ENCODE measurements around the gene CHST15.
A peak's percentile ranks its signal among the peaks of the same experiment; 100 is the strongest.
"Not testable (repeated sequence)": the region's sequence is repeated elsewhere in the genome, so short reads cannot be mapped to it uniquely, and the experiment has no call there.

The CHST15 gene

DNA sequence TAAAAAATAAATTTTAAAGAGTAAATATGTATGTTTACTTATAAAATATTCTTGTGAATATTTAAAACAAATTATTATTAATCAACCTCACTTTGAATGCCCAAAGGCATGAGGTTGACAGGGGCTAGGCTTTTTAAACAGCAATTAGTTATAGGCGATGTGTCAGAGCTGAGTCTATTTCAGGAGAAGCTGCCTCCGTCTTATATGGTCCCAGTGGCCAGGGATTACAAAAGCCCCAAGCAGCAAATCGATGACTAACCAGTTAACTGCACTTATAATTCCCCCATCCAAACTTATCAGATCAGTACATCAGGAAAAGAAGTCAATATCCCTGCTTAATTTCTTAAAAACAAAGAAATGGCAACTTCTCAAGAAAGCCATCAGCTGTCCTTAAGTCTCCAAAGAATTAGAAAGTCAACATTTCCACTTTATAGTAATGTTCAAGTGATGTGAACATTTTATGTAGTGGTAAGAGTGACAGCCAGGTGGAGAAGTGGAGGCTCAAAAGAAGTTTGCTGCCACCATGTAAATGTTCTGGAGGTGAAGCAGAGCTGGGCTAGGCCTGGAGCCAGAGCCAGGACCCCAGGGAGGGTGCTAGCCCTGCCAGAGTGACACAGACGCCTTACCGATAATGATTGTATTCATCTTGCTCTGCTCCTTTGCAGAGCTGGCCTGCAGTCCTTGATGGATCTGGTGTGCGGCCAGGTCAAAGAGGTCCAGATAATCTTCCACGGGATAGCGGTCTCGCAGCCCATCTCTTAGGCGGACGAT is 51.5 kb downstream of the CHST15 start:
- DNase-seq (no peak), ATAC-seq (replicated peaks) (no peak)
- Mint-ChIP-seq H3K4me1 (peaks cover 33 to 51% of the 10 kb centered on the region in 2 donors), H3K27ac (no peak overlapping the region), H3K4me3 (no peak overlapping the region), H3K9me3 (peaks cover 0 to 6% of the 10 kb centered on the region in 2 donors), H3K27me3 (peaks cover 0 to 6% of the 10 kb centered on the region in 2 donors), H3K36me3 (peaks cover 17 to 46% of the 10 kb centered on the region in 2 donors)

DNA sequence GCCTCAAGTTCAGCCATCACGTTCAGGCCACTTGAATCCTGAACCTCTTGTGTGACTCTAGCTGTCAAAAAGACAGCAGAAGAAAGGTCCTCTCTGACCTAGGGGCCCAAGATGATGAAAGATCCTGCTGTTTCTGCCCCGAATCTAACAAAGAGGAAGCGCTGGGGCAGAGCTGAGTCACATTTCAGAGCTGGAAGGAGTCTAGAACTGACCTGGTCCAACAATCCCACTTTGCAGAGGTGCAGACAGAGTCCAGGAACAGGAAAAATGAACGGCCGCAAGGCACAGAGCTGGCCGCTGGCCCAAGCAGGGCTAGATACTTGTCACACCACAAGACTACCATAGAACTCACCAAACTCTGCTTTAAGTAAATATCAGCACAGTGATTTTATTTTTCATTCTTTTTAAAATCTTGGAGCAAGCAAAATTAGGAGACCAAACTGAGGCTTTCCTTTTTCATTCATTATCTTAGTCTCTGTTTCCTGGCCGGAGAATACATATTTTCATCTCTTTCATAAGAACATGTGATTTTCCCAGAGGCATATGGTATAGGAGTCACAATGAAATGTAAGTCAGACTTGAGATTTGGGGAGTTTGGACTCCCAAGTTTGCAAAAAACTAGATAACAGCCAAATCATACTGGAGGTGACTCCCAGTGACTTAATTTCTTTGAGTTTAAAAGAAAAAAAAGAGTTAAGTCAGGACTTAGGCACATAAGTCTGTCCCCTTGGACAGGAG is 52.8 kb downstream of the CHST15 start:
- H3K27ac Mint-ChIP-seq = no peak overlapping the region
- ATAC-seq (replicated peaks) (no peak), DNase-seq (no peak)
- no peak overlapping the region for H3K4me3 Mint-ChIP-seq
- peaks cover 3 to 4% of the 10 kb centered on the region in 2 donors for H3K9me3 Mint-ChIP-seq
- peaks cover 16 to 44% of the 10 kb centered on the region in 2 donors for H3K36me3 Mint-ChIP-seq
- H3K27me3 Mint-ChIP-seq = no peaks in the 10 kb centered on the region
- H3K4me1 Mint-ChIP-seq = peaks cover 36 to 51% of the 10 kb centered on the region in 2 donors

GRCh38 chr10:124039483-124040013 is 53.9 kb downstream of the CHST15 start:
- DNase-seq (no peak), ATAC-seq (replicated peaks) (no peak)
- Mint-ChIP-seq H3K27ac (peak overlapping the region; percentile 25), H3K9me3 (peaks cover 3 to 4% of the 10 kb centered on the region in 2 donors), H3K4me3 (no peak overlapping the region), H3K27me3 (no peaks in the 10 kb centered on the region), H3K36me3 (peaks cover 16 to 37% of the 10 kb centered on the region in 2 donors), H3K4me1 (peaks cover 33 to 50% of the 10 kb centered on the region in 2 donors)

GRCh38 chr10:124037784-124038183 is 55.6 kb downstream of the CHST15 start:
- H3K9me3 Mint-ChIP-seq = peaks cover 2 to 4% of the 10 kb centered on the region in 2 donors
- ATAC-seq (replicated peaks) (no peak), DNase-seq (no peak)
- H3K4me3 Mint-ChIP-seq = no peak overlapping the region
- H3K36me3 Mint-ChIP-seq = peaks cover 11 to 30% of the 10 kb centered on the region in 2 donors
- H3K4me1 Mint-ChIP-seq = peaks cover 26 to 44% of the 10 kb centered on the region in 2 donors
- H3K27me3 Mint-ChIP-seq = no peaks in the 10 kb centered on the region
- H3K27ac Mint-ChIP-seq = no peak overlapping the region

DNA sequence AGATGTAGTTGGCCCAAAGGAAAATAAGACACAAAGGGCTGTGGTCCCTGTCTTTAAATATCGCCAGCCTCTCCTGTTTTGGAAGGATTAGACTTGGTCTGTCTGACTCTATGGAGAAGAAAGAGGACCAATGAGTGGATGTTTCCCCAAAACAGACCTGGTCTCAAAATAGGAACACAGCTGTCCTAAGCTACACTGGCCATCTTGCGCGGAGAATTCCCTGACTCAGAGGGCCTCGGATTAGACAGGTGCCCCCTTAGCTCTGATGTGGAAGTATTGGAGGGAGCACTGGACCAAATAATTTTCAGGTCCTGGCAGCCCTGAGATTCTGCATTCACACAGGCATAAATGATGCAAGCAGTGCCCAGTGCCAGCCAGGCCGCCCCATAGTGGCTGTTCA is 56.1 kb downstream of the CHST15 start:
- Mint-ChIP-seq H3K27me3 (no peaks in the 10 kb centered on the region), H3K9me3 (peaks cover 2 to 4% of the 10 kb centered on the region in 2 donors), H3K4me3 (no peak overlapping the region), H3K36me3 (peaks cover 10 to 30% of the 10 kb centered on the region in 2 donors), H3K27ac (no peak overlapping the region), H3K4me1 (peaks cover 21 to 39% of the 10 kb centered on the region in 2 donors)
- DNase-seq = no peak
- no peak for ATAC-seq (replicated peaks)

DNA sequence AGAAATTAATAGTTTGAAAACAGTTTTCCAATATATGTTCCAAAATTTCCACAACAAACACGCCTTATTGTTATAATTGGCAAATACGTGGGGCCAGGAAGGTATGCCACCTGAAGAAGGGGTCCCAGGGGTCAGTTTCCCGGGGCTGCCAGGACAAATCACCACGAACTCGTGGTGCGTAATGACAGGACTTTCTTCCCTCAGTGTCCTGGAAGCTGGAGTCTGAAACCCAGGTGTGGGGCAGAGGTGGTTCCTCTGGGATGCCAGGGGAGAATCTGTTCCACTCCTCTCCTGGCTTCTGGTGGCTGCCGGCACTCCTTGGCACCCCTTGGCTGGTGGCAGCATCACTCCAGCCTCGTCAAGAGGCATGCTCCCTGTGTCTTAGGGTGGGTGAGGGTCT is 56.7 kb downstream of the CHST15 start:
- Mint-ChIP-seq H3K4me1 (peaks cover 19 to 34% of the 10 kb centered on the region in 2 donors), H3K27ac (no peak overlapping the region), H3K27me3 (no peaks in the 10 kb centered on the region), H3K4me3 (no peak overlapping the region), H3K36me3 (peaks cover 7 to 30% of the 10 kb centered on the region in 2 donors), H3K9me3 (peaks cover 2 to 4% of the 10 kb centered on the region in 2 donors)
- DNase-seq = no peak
- no peak for ATAC-seq (replicated peaks)

DNA sequence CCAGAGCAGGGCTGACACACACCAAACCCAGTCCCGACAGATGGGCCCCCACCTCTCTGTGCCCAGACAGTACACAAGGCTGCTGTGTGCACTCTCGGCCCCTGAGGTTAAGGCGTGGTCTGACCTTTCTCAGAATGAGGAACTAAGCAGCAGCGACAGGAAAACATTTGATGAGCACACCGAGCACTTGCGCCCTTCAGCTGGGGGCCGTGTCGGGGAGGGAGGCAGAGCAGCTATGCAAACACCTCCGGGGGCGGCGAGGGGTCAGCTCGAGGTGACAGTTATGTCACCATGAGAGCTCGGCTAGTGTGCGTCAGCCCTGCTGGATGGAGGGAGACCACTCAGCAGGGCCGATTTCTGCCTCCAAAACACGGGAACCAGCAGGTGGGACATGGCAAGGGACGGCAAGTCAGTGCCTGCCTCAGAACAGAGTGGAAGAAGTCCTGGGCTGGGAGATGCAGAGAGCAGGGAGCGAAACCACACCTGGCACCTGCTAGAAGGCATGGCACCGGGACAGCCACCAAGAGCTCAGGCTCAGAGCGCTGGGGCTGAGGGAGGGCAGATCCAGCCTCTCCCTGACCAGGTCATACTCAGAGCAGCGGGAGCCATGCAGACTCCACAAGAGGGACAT is 57.4 kb downstream of the CHST15 start:
- peaks cover 2 to 4% of the 10 kb centered on the region in 2 donors for H3K9me3 Mint-ChIP-seq
- ATAC-seq (replicated peaks) (peak; percentile 99), DNase-seq (peak; percentile 87)
- H3K27ac Mint-ChIP-seq = peak overlapping the region; percentile 84
- peaks cover 22 to 36% of the 10 kb centered on the region in 2 donors for H3K4me1 Mint-ChIP-seq
- H3K27me3 Mint-ChIP-seq = no peaks in the 10 kb centered on the region
- H3K36me3 Mint-ChIP-seq = peaks cover 7 to 30% of the 10 kb centered on the region in 2 donors
- H3K4me3 Mint-ChIP-seq = peak overlapping the region; percentile 76 to 78

GRCh38 chr10:124035306-124035927 is 58.0 kb downstream of the CHST15 start:
- peak overlapping the region; percentile 76 to 78 for H3K4me3 Mint-ChIP-seq
- H3K36me3 Mint-ChIP-seq = peaks cover 7 to 32% of the 10 kb centered on the region in 2 donors
- DNase-seq (no peak), ATAC-seq (replicated peaks) (no peak)
- no peaks in the 10 kb centered on the region for H3K27me3 Mint-ChIP-seq
- H3K9me3 Mint-ChIP-seq = peaks cover 2 to 4% of the 10 kb centered on the region in 2 donors
- H3K27ac Mint-ChIP-seq = peak overlapping the region; percentile 84
- H3K4me1 Mint-ChIP-seq = peaks cover 22 to 40% of the 10 kb centered on the region in 2 donors

GRCh38 chr10:124034576-124035305 is 58.7 kb downstream of the CHST15 start:
- not testable (repeated sequence) for ATAC-seq (replicated peaks); DNase-seq; H3K4me3 Mint-ChIP-seq; H3K27ac Mint-ChIP-seq; H3K9me3 Mint-ChIP-seq; H3K27me3 Mint-ChIP-seq
- peaks cover 10 to 38% of the 10 kb centered on the region in 2 donors for H3K36me3 Mint-ChIP-seq
- peaks cover 22 to 40% of the 10 kb centered on the region in 2 donors for H3K4me1 Mint-ChIP-seq

DNA sequence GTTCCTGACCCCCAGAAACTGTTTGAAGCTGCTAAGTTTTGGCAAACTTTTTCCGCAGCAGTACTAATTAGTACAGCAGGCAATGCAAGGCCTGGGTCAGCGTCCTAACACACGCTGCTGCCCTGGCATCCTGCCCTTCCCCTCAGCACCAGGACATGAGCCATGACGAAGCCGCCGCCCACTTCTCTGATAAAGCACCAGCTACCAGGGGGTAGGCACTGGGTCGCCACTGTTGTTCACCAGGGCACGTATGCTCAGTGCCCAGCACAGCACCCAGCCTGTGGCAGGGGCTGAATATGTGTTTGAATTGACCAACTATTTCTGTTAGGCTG is 59.5 kb downstream of the CHST15 start:
- ATAC-seq (replicated peaks) (no peak), DNase-seq (no peak)
- Mint-ChIP-seq H3K27ac (peak overlapping the region; percentile 73), H3K27me3 (no peaks in the 10 kb centered on the region), H3K4me1 (peaks cover 21 to 40% of the 10 kb centered on the region in 2 donors), H3K9me3 (peaks cover 2 to 4% of the 10 kb centered on the region in 2 donors), H3K4me3 (no peak overlapping the region), H3K36me3 (peaks cover 10 to 31% of the 10 kb centered on the region in 2 donors)

DNA sequence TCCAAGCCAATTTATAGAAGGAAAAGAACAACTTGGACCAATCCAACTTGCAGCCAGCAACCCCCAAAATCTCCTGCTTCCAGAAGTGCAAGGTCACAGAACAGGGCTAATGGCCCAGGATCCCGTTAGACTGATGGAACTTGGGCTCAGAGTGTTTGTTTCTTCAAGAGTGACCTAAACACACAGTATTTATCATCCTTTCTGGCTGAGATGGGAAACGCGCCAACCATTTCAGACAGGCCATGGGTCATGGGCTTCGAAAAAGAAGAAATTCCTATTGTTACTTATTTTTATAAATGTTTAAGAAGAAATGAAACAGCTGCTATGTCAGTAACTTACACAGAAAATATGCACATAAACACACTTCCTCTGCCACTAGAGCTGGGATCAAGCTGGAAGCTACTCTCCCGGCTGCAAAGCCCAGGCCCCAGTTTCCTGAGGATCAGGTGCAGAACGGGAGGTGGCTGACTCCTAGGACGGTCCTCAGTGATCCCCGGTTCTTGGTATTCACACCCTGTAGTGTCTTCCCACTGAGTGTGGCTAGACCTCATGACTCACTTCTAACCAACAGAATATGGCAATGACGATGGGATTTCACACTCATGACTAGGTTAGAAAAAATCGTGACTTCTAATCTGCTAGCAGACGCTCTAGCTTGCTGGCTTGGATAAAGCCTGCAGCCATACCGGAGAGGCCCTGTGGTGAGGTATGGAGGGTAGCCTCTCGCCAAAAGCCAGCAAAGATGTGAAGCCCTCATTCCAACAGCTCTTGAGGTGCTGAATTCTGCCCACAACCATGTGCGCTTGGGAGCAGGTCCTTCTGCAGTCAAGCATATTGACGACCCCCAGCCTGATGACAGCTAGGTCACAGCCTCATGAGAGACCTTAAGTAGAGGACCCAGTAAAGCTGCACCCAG is 60.2 kb downstream of the CHST15 start:
- Mint-ChIP-seq H3K27ac (no peak overlapping the region), H3K36me3 (peaks cover 10 to 29% of the 10 kb centered on the region in 2 donors), H3K4me3 (no peak overlapping the region), H3K4me1 (peaks cover 21 to 40% of the 10 kb centered on the region in 2 donors), H3K9me3 (peaks cover 2 to 4% of the 10 kb centered on the region in 2 donors), H3K27me3 (no peaks in the 10 kb centered on the region)
- ATAC-seq (replicated peaks) = no peak
- DNase-seq = no peak

DNA sequence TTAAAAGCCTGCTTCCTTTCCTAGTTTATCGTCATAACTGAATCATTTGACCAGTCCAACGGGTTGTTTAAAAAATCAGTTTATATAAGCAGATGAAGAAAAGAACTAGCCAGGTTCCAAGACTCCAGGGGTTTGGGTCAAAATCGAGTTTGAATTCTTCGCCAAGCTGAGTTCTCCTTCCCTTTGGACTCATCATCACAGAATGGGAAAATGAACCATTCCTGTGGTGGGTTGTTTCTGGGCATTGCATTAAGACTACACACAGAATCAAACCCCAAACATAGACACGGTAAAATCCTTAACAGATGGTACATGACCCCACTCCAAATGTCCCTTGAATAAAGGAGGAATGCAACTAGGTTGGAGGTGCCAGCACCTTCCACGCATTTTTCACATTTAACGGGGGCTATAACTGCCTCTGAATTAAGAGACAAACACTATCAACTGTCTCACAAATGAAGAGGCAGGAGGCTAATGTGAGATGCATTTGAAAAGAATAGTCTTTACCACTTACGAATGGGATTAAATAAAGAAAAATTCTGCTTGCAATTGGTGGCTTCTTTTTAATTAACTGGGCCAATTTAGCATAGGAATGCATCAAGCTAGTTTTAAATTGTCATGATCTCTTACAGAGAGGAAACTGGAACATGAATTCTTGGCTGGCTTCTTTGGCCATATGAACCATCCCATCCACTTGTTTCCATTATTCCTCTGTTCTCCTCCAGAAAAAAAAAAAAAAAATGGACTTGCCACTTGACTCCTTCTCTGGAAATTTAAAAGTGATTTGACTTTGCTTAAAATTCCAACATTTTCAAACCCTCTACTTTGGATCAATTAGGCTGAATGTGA is 61.1 kb downstream of the CHST15 start:
- peaks cover 2 to 4% of the 10 kb centered on the region in 2 donors for H3K9me3 Mint-ChIP-seq
- DNase-seq = no peak
- peaks cover 12 to 29% of the 10 kb centered on the region in 2 donors for H3K36me3 Mint-ChIP-seq
- H3K27ac Mint-ChIP-seq = no peak overlapping the region
- H3K4me1 Mint-ChIP-seq = peaks cover 21 to 40% of the 10 kb centered on the region in 2 donors
- no peaks in the 10 kb centered on the region for H3K27me3 Mint-ChIP-seq
- H3K4me3 Mint-ChIP-seq = no peak overlapping the region
- no peak for ATAC-seq (replicated peaks)
